PC-9 (cell line): ENCODE results near the gene CACNA1E. TPM values are rescaled to one million over a fixed set of nuclear protein-coding genes. Genes with fewer than 3 reads are reported as not detected.

Experiments
- BruUV-seq: library from RNA; stranded (reverse); fragments of 400-500 nt; replicated peaks from 2 replicates; lab custom pipeline; 2021; lab: Mats Ljungman, UMichigan
- CTCF ChIA-PET: fragments of 300-600 bp; sonication (Branson Sonifier 250); formaldehyde crosslinking; loops from one replicate; lab custom pipeline; 2022; ENCODE audit warnings: antibody characterized with exemption; lab: Charles Lee
- POLR2A ChIA-PET: fragments of 300-600 bp; sonication (Branson Sonifier 250); formaldehyde crosslinking; loops from one replicate; lab custom pipeline; 2022; ENCODE audit warnings: antibody characterized with exemption; ENCODE audit not compliant: unreplicated experiment; lab: Charles Lee
- DNase-seq, 2 experiments: peaks; one replicate each; pipeline versions ENCODE4 v3.0.0 to v3.0.0-alpha.2; 2015 to 2022; ENCODE audit warnings: mixed read lengths in 1 of 2
- H2AFZ ChIP-seq: fragments of 200-600 bp; sonication (generic); 2 replicates; pipeline ENCODE4 v1.8.1; 2017; ENCODE audit warnings: antibody characterized with exemption
- H3F3A ChIP-seq: fragments of 200-600 bp; sonication (generic); 2 replicates; pipeline ENCODE4 v1.8.1; 2017; ENCODE audit warnings: antibody characterized with exemption, mild to moderate bottlenecking, low read depth; ENCODE audit not compliant: insufficient read depth
- H3K27ac ChIP-seq: fragments of 200-600 bp; sonication (generic); 2 replicates; pipeline ENCODE4 v1.6.1; 2016; ENCODE audit warnings: mixed run types
- H3K27me3 ChIP-seq: fragments of 200-600 bp; sonication (generic); 2 replicates; pipeline ENCODE4 v1.6.1; 2016; ENCODE audit warnings: low read depth, mixed run types; ENCODE audit not compliant: insufficient read depth
- H3K36me3 ChIP-seq: fragments of 200-600 bp; sonication (generic); 2 replicates; pipeline ENCODE4 v1.6.1; 2016; ENCODE audit warnings: low read depth, mixed run types
- H3K4me1 ChIP-seq: fragments of 200-600 bp; sonication (generic); replicated peaks from 2 replicates; pipeline ENCODE4 v1.6.1; 2016; ENCODE audit warnings: mixed run types; ENCODE audit not compliant: insufficient read depth
- H3K4me2 ChIP-seq: fragments of 200-600 bp; sonication (generic); 2 replicates; pipeline ENCODE4 v1.6.1; 2017; ENCODE audit warnings: mixed run types
- H3K4me3 ChIP-seq: fragments of 200-600 bp; sonication (generic); 2 replicates; pipeline ENCODE4 v1.6.1; 2016; ENCODE audit warnings: mixed run types
- H3K79me2 ChIP-seq: fragments of 200-600 bp; sonication (generic); 2 replicates; pipeline ENCODE4 v1.6.1; 2017; ENCODE audit warnings: low read depth, mixed run types
- H3K9me2 ChIP-seq: fragments of 200-600 bp; sonication (generic); 2 replicates; pipeline ENCODE4 v1.8.1; 2017; ENCODE audit warnings: mild to moderate bottlenecking; ENCODE audit not compliant: insufficient read depth
- H3K9me3 ChIP-seq: fragments of 200-600 bp; sonication (generic); 2 replicates; pipeline ENCODE4 v1.8.1; 2016; ENCODE audit warnings: low read depth; ENCODE audit not compliant: insufficient read depth
- H4K20me1 ChIP-seq: fragments of 200-600 bp; sonication (generic); 2 replicates; pipeline ENCODE4 v1.8.1; 2017; ENCODE audit not compliant: insufficient read depth
- CTCF ChIP-seq: fragments of 200-600 bp; sonication (generic); conservative IDR thresholded peaks from 2 replicates; pipeline ENCODE4 v1.6.1; 2017; ENCODE audit warnings: mixed run types, antibody characterized with exemption, mild to moderate bottlenecking, moderate library complexity
- EZH2 ChIP-seq: fragments of 200-600 bp; sonication (generic); IDR thresholded peaks from 2 replicates; pipeline ENCODE4 v1.8.0; 2017; ENCODE audit warnings: antibody characterized with exemption, low read depth
- intact Hi-C: fragments of 100-400 bp; cut with micrococcal nuclease; formaldehyde crosslinking; loops from one replicate; pipeline ENCODE4 v1.10.0; 2022; ENCODE audit not compliant: unreplicated experiment
- total RNA-seq: library from RNA; stranded (reverse); gene quantifications from 2 replicates; pipeline ENCODE4 v1.2.3, GENCODE V29; 2021

Gene CACNA1E
- total RNA-seq, 1 experiment from 2014 or later: not detected

DNA sequence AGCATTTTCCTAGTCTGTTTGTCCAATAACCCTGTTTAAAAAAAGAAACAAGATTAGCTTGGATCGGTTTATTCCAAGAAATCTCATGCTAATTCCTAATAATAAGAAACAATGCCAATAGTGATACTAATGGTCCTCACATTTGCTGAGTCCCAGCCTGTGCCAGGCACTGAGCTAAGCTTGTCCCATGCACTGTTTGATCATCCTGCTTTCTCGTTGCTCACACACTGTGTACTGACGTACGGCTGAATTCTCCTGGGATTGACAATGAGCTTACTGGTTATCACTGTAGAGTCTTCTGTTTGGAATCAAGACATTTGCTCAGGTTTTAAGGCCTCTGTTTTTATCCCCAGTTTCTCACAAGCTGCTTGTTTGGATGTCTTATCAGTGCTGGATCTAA is 71.1 kb downstream of the CACNA1E start:
- H3K27ac ChIP-seq: no peak overlapping the region
- no peak overlapping the region for H3K4me2 ChIP-seq
- no peak overlapping the region for H2AFZ ChIP-seq
- intact Hi-C loops: no loop called here
- peaks cover 24% of the 10 kb centered on the region for H3K27me3 ChIP-seq
- no peaks in the 10 kb centered on the region for H3K9me2 ChIP-seq
- H3K4me3 ChIP-seq: no peak overlapping the region
- no TSS peak for BruUV-seq
- H3K79me2 ChIP-seq: no peaks in the 10 kb centered on the region
- POLR2A ChIA-PET: no interaction called here
- H3K9me3 ChIP-seq: no peaks in the 10 kb centered on the region
- CTCF ChIA-PET: no interaction called here
- DNase-seq: no peak
- H4K20me1 ChIP-seq: no peaks in the 10 kb centered on the region
- H3F3A ChIP-seq: no peaks in the 10 kb centered on the region
- no peaks in the 10 kb centered on the region for H3K4me1 ChIP-seq
- no peak for TF ChIP-seq EZH2
- TF ChIP-seq CTCF: no peak
- no peaks in the 10 kb centered on the region for H3K36me3 ChIP-seq

DNA sequence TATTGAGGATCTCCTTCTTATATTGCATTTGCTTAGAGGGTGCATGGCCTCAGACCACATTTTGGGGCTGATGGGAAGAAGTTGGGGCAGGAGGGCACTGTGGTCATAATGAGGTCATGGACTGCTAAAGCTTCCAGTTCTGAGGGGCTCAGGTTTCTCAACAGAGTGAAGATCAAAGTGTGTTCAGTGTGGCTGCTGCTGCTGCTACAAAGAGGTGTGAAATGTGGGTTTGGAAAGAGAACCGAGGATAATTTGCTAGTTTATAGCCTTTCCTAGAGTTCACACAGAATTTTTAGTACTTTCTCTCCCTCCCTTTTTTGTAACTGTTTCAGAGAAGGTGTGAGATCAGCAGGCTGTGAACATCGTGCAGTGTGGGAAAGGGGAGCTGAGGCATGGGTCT is 73.3 kb downstream of the CACNA1E start:
- no peaks in the 10 kb centered on the region for H3K79me2 ChIP-seq
- ChIA-PET CTCF (no interaction called here), POLR2A (no interaction called here)
- no peaks in the 10 kb centered on the region for H4K20me1 ChIP-seq
- no peaks in the 10 kb centered on the region for H3K36me3 ChIP-seq
- H3F3A ChIP-seq: no peaks in the 10 kb centered on the region
- no peaks in the 10 kb centered on the region for H3K4me1 ChIP-seq
- H2AFZ ChIP-seq: no peak overlapping the region
- H3K27ac ChIP-seq: no peak overlapping the region
- peaks cover 24% of the 10 kb centered on the region for H3K27me3 ChIP-seq
- intact Hi-C loops: no loop called here
- H3K4me2 ChIP-seq: no peak overlapping the region
- no peaks in the 10 kb centered on the region for H3K9me2 ChIP-seq
- no peak for DNase-seq
- no TSS peak for BruUV-seq
- H3K4me3 ChIP-seq: no peak overlapping the region
- no peak for TF ChIP-seq EZH2
- H3K9me3 ChIP-seq: no peaks in the 10 kb centered on the region

DNA sequence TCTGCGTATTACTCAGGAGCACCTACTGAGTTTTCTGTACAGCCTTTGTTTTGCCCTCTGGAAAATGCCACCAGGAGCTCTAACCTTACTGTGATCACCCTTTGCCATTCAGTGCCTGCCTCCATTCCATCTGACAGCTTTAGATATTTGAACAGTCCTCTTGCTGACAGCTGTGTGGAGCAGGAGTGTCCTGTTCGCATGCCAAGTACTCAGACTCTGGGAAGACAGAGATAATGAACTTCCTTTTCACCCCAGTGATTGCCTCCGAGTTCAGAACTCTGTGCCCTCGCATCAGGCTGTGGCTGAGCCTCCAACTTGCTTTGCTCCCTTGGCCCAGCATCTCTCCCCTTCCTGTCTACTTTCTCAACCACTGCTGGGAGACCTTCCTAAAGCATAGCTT is 74.0 kb downstream of the CACNA1E start:
- DNase-seq: no peak
- Histone ChIP-seq H3K27me3 (peaks cover 24% of the 10 kb centered on the region), H3F3A (no peaks in the 10 kb centered on the region), H3K4me2 (no peak overlapping the region), H3K9me2 (no peaks in the 10 kb centered on the region), H3K4me1 (no peaks in the 10 kb centered on the region), H3K4me3 (no peak overlapping the region), H4K20me1 (no peaks in the 10 kb centered on the region), H3K36me3 (no peaks in the 10 kb centered on the region), H3K27ac (no peak overlapping the region), H3K79me2 (no peaks in the 10 kb centered on the region), H2AFZ (no peak overlapping the region), H3K9me3 (no peaks in the 10 kb centered on the region)
- TF ChIP-seq CTCF: no peak
- no peak for TF ChIP-seq EZH2
- BruUV-seq: no TSS peak
- POLR2A ChIA-PET: no interaction called here
- intact Hi-C loops: no loop called here
- CTCF ChIA-PET: no interaction called here

DNA sequence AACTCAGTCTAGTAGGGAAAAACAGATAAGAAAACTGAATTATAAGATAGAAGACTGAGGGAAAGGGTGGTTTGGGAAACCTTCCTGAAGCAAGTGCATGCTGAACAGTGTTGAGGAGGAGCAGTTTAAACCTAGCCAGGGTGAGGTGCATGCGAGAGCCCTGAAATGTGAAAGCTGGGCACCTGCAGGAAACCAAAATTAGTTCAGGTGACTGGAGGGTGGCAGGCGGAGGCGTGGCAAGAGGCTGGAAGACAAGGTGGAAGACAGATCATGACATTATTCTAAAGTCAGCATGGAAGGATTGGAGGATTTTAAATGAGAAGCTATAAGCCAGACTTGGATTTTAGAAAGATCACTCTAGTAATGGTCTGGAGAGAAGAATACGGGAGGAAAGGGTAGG is 75.1 kb downstream of the CACNA1E start:
- no TSS peak for BruUV-seq
- H3K4me2 ChIP-seq: no peak overlapping the region
- no peaks in the 10 kb centered on the region for H3K9me3 ChIP-seq
- no peaks in the 10 kb centered on the region for H3K36me3 ChIP-seq
- no peaks in the 10 kb centered on the region for H3K9me2 ChIP-seq
- no peak overlapping the region for H3K4me3 ChIP-seq
- intact Hi-C loops: no loop called here
- H4K20me1 ChIP-seq: no peaks in the 10 kb centered on the region
- H3F3A ChIP-seq: no peaks in the 10 kb centered on the region
- H3K27ac ChIP-seq: no peak overlapping the region
- H3K79me2 ChIP-seq: no peaks in the 10 kb centered on the region
- no peak overlapping the region for H2AFZ ChIP-seq
- DNase-seq: no peak
- CTCF ChIA-PET: interaction anchor here (0.6 kb wide), 1 partner anchor 68 kb away, joined by 5 read pairs; no protein-coding TSS in a partner anchor
- no peaks in the 10 kb centered on the region for H3K4me1 ChIP-seq
- peaks cover 24% of the 10 kb centered on the region for H3K27me3 ChIP-seq
- POLR2A ChIA-PET: no interaction called here
- no peak for TF ChIP-seq EZH2
- no peak for TF ChIP-seq CTCF
